Measurements from ENCODE around the gene LRMDA. TPM values are rescaled to one million over a fixed set of nuclear protein-coding genes. Genes with fewer than 3 reads are reported as not detected.

The LRMDA gene
- total and polyA plus RNA-seq, 2 of the 4 experiments (the other 2 are of a cell fraction) = 0.07 TPM; not detected in 1

GRCh38 chr10:75452997-75453396 lies 21.6 kb downstream of the LRMDA start:
- TF ChIP-seq RCOR1 (IDR thresholded peaks at IDR 0.05; ENCODE audit: insufficient replicate concordance, low read length) (no peak), SMC3 (IDR thresholded peaks at IDR 0.05; ENCODE audit: low read depth, low read length) (no peak), CTCF (conservative IDR thresholded peaks at IDR 0.05; ENCODE audit: low read depth, low read length) (no peak), MAFK (IDR thresholded peaks at IDR 0.05; ENCODE audit: low read depth, low read length) (no peak), BHLHE40 (IDR thresholded peaks at IDR 0.05; ENCODE audit: low read depth, low read length) (no peak), MAZ (IDR thresholded peaks at IDR 0.05; ENCODE audit: borderline replicate concordance, low read depth, low read length) (no peak), RFX5 (IDR thresholded peaks at IDR 0.05; ENCODE audit: low read depth, low read length) (no peak), FOS (IDR thresholded peaks at IDR 0.05; ENCODE audit: low read depth, low read length) (no peak), CHD1 (IDR thresholded peaks at IDR 0.05; ENCODE audit: low read depth, low read length) (no peak), POLR2A (IDR thresholded peaks at IDR 0.05; ENCODE audit: low read depth, low read length) (no peak), RAD21 (IDR thresholded peaks at IDR 0.05; ENCODE audit: low read length) (no peak)
- TF ChIP-seq, protein P1, sequence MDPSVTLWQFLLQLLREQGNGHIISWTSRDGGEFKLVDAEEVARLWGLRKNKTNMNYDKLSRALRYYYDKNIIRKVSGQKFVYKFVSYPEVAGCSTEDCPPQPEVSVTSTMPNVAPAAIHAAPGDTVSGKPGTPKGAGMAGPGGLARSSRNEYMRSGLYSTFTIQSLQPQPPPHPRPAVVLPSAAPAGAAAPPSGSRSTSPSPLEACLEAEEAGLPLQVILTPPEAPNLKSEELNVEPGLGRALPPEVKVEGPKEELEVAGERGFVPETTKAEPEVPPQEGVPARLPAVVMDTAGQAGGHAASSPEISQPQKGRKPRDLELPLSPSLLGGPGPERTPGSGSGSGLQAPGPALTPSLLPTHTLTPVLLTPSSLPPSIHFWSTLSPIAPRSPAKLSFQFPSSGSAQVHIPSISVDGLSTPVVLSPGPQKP (IDR thresholded peaks at IDR 0.05; ENCODE audit: borderline replicate concordance, low read depth, low read length) = no peak
- no peak overlapping the region for H3K23ac ChIP-seq (ENCODE audit: low read depth, low read length)
- no peak overlapping the region for H2BK15ac ChIP-seq (ENCODE audit: low read depth, low read length)
- H2AFZ ChIP-seq (replicated peaks; ENCODE audit: low read length, poor library complexity) = no peak overlapping the region
- no peak overlapping the region for H3K14ac ChIP-seq (replicated peaks; ENCODE audit: low read depth, low read length)
- H3K27ac ChIP-seq (ENCODE audit: insufficient read depth, low read length) = no peak overlapping the region
- H4K5ac ChIP-seq (ENCODE audit: low read depth, low read length) = no peak overlapping the region
- in situ Hi-C loops (cut with MboI; ENCODE audit: low sequenced_read_pairs) (no loop called here), dilution Hi-C loops (cut with HindIII; ENCODE audit: low sequenced_read_pairs, unreplicated experiment) (no loop called here), intact Hi-C loops (cut with micrococcal nuclease) (no loop called here)
- H3K56ac ChIP-seq (ENCODE audit: extremely low read depth, insufficient read depth, low read length) = no peak overlapping the region
- no CpG with 5 or more reads among the region's 1 CpG for WGBS, 2 experiments (ENCODE audit: extremely low coverage in 2 of 2, insufficient read length in 1 of 2)
- no peaks in the 10 kb centered on the region for H3K9me1 ChIP-seq (ENCODE audit: insufficient read depth, low read length)
- no peak overlapping the region for H2AK9ac ChIP-seq (replicated peaks; ENCODE audit: low read depth, low read length, poor library complexity)
- no peaks in the 10 kb centered on the region for H4K20me1 ChIP-seq (ENCODE audit: insufficient read depth, low read length)
- H4K91ac ChIP-seq (ENCODE audit: insufficient read depth, low read depth, low read length) = no peak overlapping the region
- no peak overlapping the region for H2BK20ac ChIP-seq (ENCODE audit: low read depth, low read length)
- no peak overlapping the region for H2AK5ac ChIP-seq (ENCODE audit: low read depth, low read length)
- H3K4me3 ChIP-seq (ENCODE audit: insufficient read depth, low read depth, low read length) = no peak overlapping the region
- ChIA-PET CTCF (no interaction called here), POLR2A (ENCODE audit: unreplicated experiment) (interaction anchor here (0.6 kb wide), 1 partner anchor 192 kb away, joined by 6 read pairs; no protein-coding TSS in a partner anchor)
- H3K18ac ChIP-seq (ENCODE audit: low read depth, low read length) = no peak overlapping the region
- no peak overlapping the region for H4K8ac ChIP-seq (ENCODE audit: low read depth in 2 of 2, low read length in 2 of 2)
- H3K4me1 ChIP-seq (ENCODE audit: control insufficient read depth, insufficient read depth, low read length) = no peaks in the 10 kb centered on the region
- H3K9ac ChIP-seq (ENCODE audit: low read depth, low read length) = no peak overlapping the region
- H3K36me3 ChIP-seq (ENCODE audit: control insufficient read depth, insufficient read depth, low read length) = no peaks in the 10 kb centered on the region
- ATAC-seq (ENCODE audit: low read depth) = no peak
- H3K4me2 ChIP-seq (ENCODE audit: low read depth, low read length) = no peak overlapping the region
- no peaks in the 10 kb centered on the region for H3K9me3 ChIP-seq (ENCODE audit: control insufficient read depth, insufficient read depth, low read length)
- no peak for DNase-seq
- no TSS peak for BruUV-seq (replicated peaks)
- peaks cover 11% of the 10 kb centered on the region for H3K27me3 ChIP-seq (ENCODE audit: control insufficient read depth, insufficient read depth, low read length)
- H3K79me1 ChIP-seq (ENCODE audit: low read depth in 1 of 2, low read length in 2 of 2) = no peaks in the 10 kb centered on the region
- H2BK5ac ChIP-seq (ENCODE audit: low read depth, low read length, poor library complexity, severe bottlenecking) = no peak overlapping the region
- H3K4ac ChIP-seq (ENCODE audit: low read depth, low read length) = no peak overlapping the region
- H2BK120ac ChIP-seq (ENCODE audit: low read depth, low read length) = no peak overlapping the region

All from IMR-90 (cell line).